Lower leg skin (tissue), 4 donors: ENCODE measurements around the gene CAPN13. TPM values are rescaled to one million over a fixed set of nuclear protein-coding genes. Genes with fewer than 3 reads are reported as not detected.

ENCODE experiments used
- DNase-seq, 2 donors: peaks; one replicate each; pipeline ENCODE4 v3.0.0-alpha.2; 2019; ENCODE audit warnings: low spot score in 2 of 2
- H3K4me3 ChIP-seq: fragments of 200-600 bp; sonication (generic); 2 replicates; pipeline ENCODE4 v1.5.1; 2017; ENCODE audit warnings: mild to moderate bottlenecking, low read depth; ENCODE audit not compliant: poor library complexity, severe bottlenecking
- CTCF ChIP-seq, 3 donors: fragments of 450-650 bp; IDR thresholded peaks; one replicate each; pipeline ENCODE4 v1.5.1; 2016; ENCODE audit warnings: antibody characterized with exemption in 3 of 3, mild to moderate bottlenecking in 3 of 3, moderate library complexity in 2 of 3
- POLR2A ChIP-seq, 2 donors: fragments of 450-650 bp; IDR thresholded peaks; one replicate each; pipeline ENCODE4 v1.6.1; 2016 to 2017; ENCODE audit warnings: antibody characterized with exemption in 2 of 2, mild to moderate bottlenecking in 1 of 2, moderate library complexity in 1 of 2
- WGBS, 2 donors: methylation state at CpG; one replicate each; pipeline ENCODE4 v1.1.5; 2018; 5-methylcytosine and 5-hydroxymethylcytosine counted together
- intact Hi-C: fragments of 100-400 bp; cut with DNase I; formaldehyde crosslinking; loops from one replicate; pipeline ENCODE4 v1.15.0; 2023; ENCODE audit warnings: low total_unique reads
- total RNA-seq, 4 donors: library from RNA; depleted of rRNA; stranded (reverse); fragments of >200 nt; gene quantifications; one replicate each; pipeline ENCODE4 v1.1.0, GENCODE V29; 2016

The CAPN13 gene
- total RNA-seq, 4 donors from 2014 or later, result 0.10 to 0.45 (median 0.11) TPM; not detected in 1

GRCh38 chr2:30710461-30710860 is 96.8 kb downstream of the CAPN13 start:
- intact Hi-C loops, result loop anchor here (5.0 to 10.0 kb wide), 2 partner anchors 627 to 724 kb away; no protein-coding TSS in a partner anchor
- H3K4me3 ChIP-seq, result no peak overlapping the region
- TF ChIP-seq POLR2A (IDR thresholded peaks at IDR 0.05) (no peak), CTCF (IDR thresholded peaks at IDR 0.05) (no peak)
- 89 to 94% methylated on average over 6 of the region's 6 CpGs for WGBS, 2 donors
- DNase-seq, result peak; percentile 13 to 50

GRCh38 chr2:30710016-30710415 is 97.2 kb downstream of the CAPN13 start:
- intact Hi-C loops, result loop anchor here (5.0 to 10.0 kb wide), 2 partner anchors 627 to 725 kb away; no protein-coding TSS in a partner anchor
- 86 to 97% methylated on average over 4 of the region's 4 CpGs for WGBS, 2 donors
- TF ChIP-seq CTCF (IDR thresholded peaks at IDR 0.05) (no peak), POLR2A (IDR thresholded peaks at IDR 0.05) (no peak)
- peak; percentile 8 to 69 for DNase-seq
- no peak overlapping the region for H3K4me3 ChIP-seq

- TF ChIP-seq CTCF (IDR thresholded peaks at IDR 0.05) (no peak), POLR2A (IDR thresholded peaks at IDR 0.05) (no peak)
- WGBS, 2 donors, result 79 to 93% methylated on average over 8 of the region's 8 CpGs
- H3K4me3 ChIP-seq, result no peak overlapping the region
- DNase-seq, result peak; percentile 11 to 75
- intact Hi-C loops, result no loop called here
Observed at GRCh38 chr2:30709516-30709915, 97.7 kb downstream of the CAPN13 start.

- intact Hi-C loops, result no loop called here
- peak; percentile 13 to 74 for DNase-seq
- WGBS, 2 donors, result 65 to 68% methylated on average over 10 of the region's 10 CpGs
- no peak overlapping the region for H3K4me3 ChIP-seq
- no peak for TF ChIP-seq CTCF (IDR thresholded peaks at IDR 0.05)
- no peak for TF ChIP-seq POLR2A (IDR thresholded peaks at IDR 0.05)
Observed at GRCh38 chr2:30708491-30709290, 98.6 kb downstream of the CAPN13 start.

GRCh38 chr2:30707304-30707903 is 99.8 kb downstream of the CAPN13 start:
- intact Hi-C loops, result loop anchor here (2.0 kb wide), 1 partner anchor 499 kb away; no protein-coding TSS in a partner anchor
- no peak overlapping the region for H3K4me3 ChIP-seq
- peak in 1 of 2 donors; percentile 77 for DNase-seq
- TF ChIP-seq POLR2A (IDR thresholded peaks at IDR 0.05), result no peak
- no peak for TF ChIP-seq CTCF (IDR thresholded peaks at IDR 0.05)
- 54 to 56% methylated on average over 8 of the region's 8 CpGs for WGBS, 2 donors
